Fibroblast of lung (primary cell): ENCODE measurements around the gene PWP1. TPM values are rescaled to one million over a fixed set of nuclear protein-coding genes. Genes with fewer than 3 reads are reported as not detected.

Experiments used
- DNase-seq, 2 donors: peaks; one replicate each; pipeline versions ENCODE4 v3.0.0 to v3.0.0-alpha.2; 2010; ENCODE audit warnings: low read depth in 2 of 2
- H2AFZ ChIP-seq: 2 replicates; pipeline ENCODE4 v1.5.1; 2012; ENCODE audit warnings: low read length, control low read depth, inconsistent platforms
- H3K27ac ChIP-seq: 2 replicates; pipeline ENCODE4 v1.5.1; 2011; ENCODE audit warnings: low read length, control low read depth; ENCODE audit not compliant: insufficient read depth
- H3K27me3 ChIP-seq: 2 replicates; pipeline ENCODE4 v1.5.1; 2011; ENCODE audit warnings: mild to moderate bottlenecking, low read length; ENCODE audit not compliant: control insufficient read depth, insufficient read depth
- H3K36me3 ChIP-seq: 2 replicates; pipeline ENCODE4 v1.5.1; 2011; ENCODE audit warnings: low read length; ENCODE audit not compliant: control insufficient read depth, insufficient read depth
- H3K4me1 ChIP-seq: 2 replicates; pipeline ENCODE4 v1.5.1; 2011; ENCODE audit warnings: low read length; ENCODE audit not compliant: control insufficient read depth, insufficient read depth; ENCODE audit errors: extremely low read depth
- H3K4me2 ChIP-seq: 2 replicates; pipeline ENCODE4 v1.5.1; 2011; ENCODE audit warnings: low read length, control low read depth; ENCODE audit not compliant: insufficient read depth; ENCODE audit errors: extremely low read depth
- H3K4me3 ChIP-seq, 4 experiments: fragments of 200-600 bp in 1 of 4; sonication (generic) in 1 of 4; replicated peaks in 1 of 4; 2 replicates each; pipeline ENCODE4 v1.5.1; 2011 to 2016; ENCODE audit warnings: low read length in 4 of 4, low read depth in 3 of 4, mild to moderate bottlenecking in 3 of 4, control low read depth in 2 of 4, inconsistent platforms in 1 of 4, mixed read lengths in 1 of 4; ENCODE audit not compliant: insufficient read depth in 1 of 4; ENCODE audit errors: control extremely low read depth in 1 of 4
- H3K79me2 ChIP-seq: 2 replicates; pipeline ENCODE4 v1.5.1; 2012; ENCODE audit warnings: mild to moderate bottlenecking, low read length, inconsistent platforms; ENCODE audit not compliant: control insufficient read depth, insufficient read depth
- H3K9ac ChIP-seq: 2 replicates; pipeline ENCODE4 v1.5.1; 2011; ENCODE audit warnings: mild to moderate bottlenecking, low read length, control low read depth; ENCODE audit not compliant: insufficient read depth
- H3K9me3 ChIP-seq: 2 replicates; pipeline ENCODE4 v1.5.1; 2012; ENCODE audit warnings: low read depth, low read length; ENCODE audit not compliant: control insufficient read depth, insufficient read depth
- H4K20me1 ChIP-seq: 2 replicates; pipeline ENCODE4 v1.5.1; 2011; ENCODE audit warnings: low read length; ENCODE audit not compliant: control insufficient read depth, insufficient read depth; ENCODE audit errors: extremely low read depth
- CTCF ChIP-seq, 2 donors: IDR thresholded peaks in 1 of 2; conservative IDR thresholded peaks in 1 of 2; 1 replicate in 1 of 2; 2 replicates in 1 of 2; pipeline ENCODE4 v1.5.1; 2011 to 2012; ENCODE audit warnings: low read length in 2 of 2, control low read depth in 1 of 2, inconsistent platforms in 1 of 2, low read depth in 1 of 2, mild to moderate bottlenecking in 1 of 2
- EZH2 ChIP-seq: IDR thresholded peaks from 2 replicates; pipeline ENCODE4 v1.5.1; 2012; ENCODE audit warnings: low read length, control low read depth, mild to moderate bottlenecking; ENCODE audit errors: missing control alignments
- polyA plus RNA-seq, 2 donors: library from polyadenylated mRNA; depleted of rRNA in 1 of 2; stranded (reverse) in 1 of 2; unstranded in 1 of 2; fragments of >200 nt; gene quantifications; 2 replicates each; pipeline ENCODE4 v1.2.1, GENCODE V29; 2011 to 2012; ENCODE audit warnings: missing spikeins in 1 of 2
- total RNA-seq: library from RNA; depleted of rRNA; stranded (reverse); fragments of >200 nt; gene quantifications from 2 replicates; pipeline ENCODE4 v1.2.1, GENCODE V29; 2014

The PWP1 gene
- total and polyA plus RNA-seq, 2 donors (not counting 1 experiment from before 2014, with no cell fraction given), result 42.3 to 218 TPM

- peaks cover 16% of the 10 kb centered on the region for H3K36me3 ChIP-seq
- no peak overlapping the region for H3K4me2 ChIP-seq
- no peak overlapping the region for H3K27ac ChIP-seq
- no peaks in the 10 kb centered on the region for H4K20me1 ChIP-seq
- no peaks in the 10 kb centered on the region for H3K4me1 ChIP-seq
- no peak for TF ChIP-seq CTCF (conservative IDR thresholded peaks at IDR 0.05 in 1 of 2, IDR thresholded peaks at IDR 0.05 in 1 of 2; ENCODE audit: low read depth in 1 of 2, low read length in 2 of 2)
- no peak for TF ChIP-seq EZH2
- H3K9me3 ChIP-seq, result no peaks in the 10 kb centered on the region
- no peak for DNase-seq
- H3K9ac ChIP-seq, result no peak overlapping the region
- no peaks in the 10 kb centered on the region for H3K27me3 ChIP-seq
- H2AFZ ChIP-seq, result no peak overlapping the region
- H3K79me2 ChIP-seq, result no peaks in the 10 kb centered on the region
- no peak overlapping the region for H3K4me3 ChIP-seq
Observed at GRCh38 chr12:107734139-107734538, 48.5 kb downstream of the PWP1 start.

- Histone ChIP-seq H3K4me2 (no peak overlapping the region), H3K27ac (no peak overlapping the region), H3K4me1 (no peaks in the 10 kb centered on the region), H3K9me3 (no peaks in the 10 kb centered on the region), H3K79me2 (no peaks in the 10 kb centered on the region), H3K4me3 (no peak overlapping the region), H2AFZ (no peak overlapping the region), H4K20me1 (no peaks in the 10 kb centered on the region), H3K27me3 (no peaks in the 10 kb centered on the region), H3K9ac (no peak overlapping the region), H3K36me3 (peaks cover 20% of the 10 kb centered on the region)
- no peak for DNase-seq
- TF ChIP-seq EZH2, result no peak
- no peak for TF ChIP-seq CTCF (conservative IDR thresholded peaks at IDR 0.05 in 1 of 2, IDR thresholded peaks at IDR 0.05 in 1 of 2; ENCODE audit: low read depth in 1 of 2, low read length in 2 of 2)
Observed at GRCh38 chr12:107735763-107736162, 50.2 kb downstream of the PWP1 start.

- H3K4me3 ChIP-seq, result no peak overlapping the region
- no peak overlapping the region for H2AFZ ChIP-seq
- no peaks in the 10 kb centered on the region for H3K27me3 ChIP-seq
- H3K79me2 ChIP-seq, result no peaks in the 10 kb centered on the region
- no peaks in the 10 kb centered on the region for H3K9me3 ChIP-seq
- H3K9ac ChIP-seq, result no peak overlapping the region
- no peaks in the 10 kb centered on the region for H4K20me1 ChIP-seq
- TF ChIP-seq CTCF (conservative IDR thresholded peaks at IDR 0.05 in 1 of 2, IDR thresholded peaks at IDR 0.05 in 1 of 2; ENCODE audit: low read depth in 1 of 2, low read length in 2 of 2) (no peak), EZH2 (no peak)
- H3K4me1 ChIP-seq, result no peaks in the 10 kb centered on the region
- no peak overlapping the region for H3K4me2 ChIP-seq
- peaks cover 28% of the 10 kb centered on the region for H3K36me3 ChIP-seq
- no peak for DNase-seq
- H3K27ac ChIP-seq, result no peak overlapping the region
Observed at GRCh38 chr12:107736914-107737313, 51.3 kb downstream of the PWP1 start.
